Endothelial cell of umbilical vein (primary cell): ENCODE data around the gene MRPS18B.

Experiments used
- CTCF ChIP-seq, 2 donors: IDR thresholded peaks; 1 replicate in 1 of 2; 2 replicates in 1 of 2; pipeline ENCODE4 v1.5.1; 2011; ENCODE audit warnings: low read length in 2 of 2, mild to moderate bottlenecking in 2 of 2, moderate library complexity in 2 of 2, control low read depth in 1 of 2, inconsistent platforms in 1 of 2, low read depth in 1 of 2; ENCODE audit not compliant: insufficient read depth in 1 of 2; ENCODE audit errors: extremely low read depth in 1 of 2
- EZH2 ChIP-seq: IDR thresholded peaks from 2 replicates; pipeline ENCODE4 v1.6.1; 2012; ENCODE audit warnings: borderline replicate concordance, low read depth, mild to moderate bottlenecking, moderate library complexity, low read length, inconsistent platforms; ENCODE audit not compliant: severe bottlenecking

GRCh38 chr6:30651143-30651542 lies 33.5 kb downstream of the MRPS18B start:
- no peak for TF ChIP-seq CTCF (IDR thresholded peaks at IDR 0.05; ENCODE audit: extremely low read depth in 1 of 2, insufficient read depth in 1 of 2, low read depth in 1 of 2, low read length in 2 of 2)
- no peak for TF ChIP-seq EZH2
